Natural killer cell (primary cell): Measurements from ENCODE around the gene IL1RAPL1. TPM values are rescaled to one million over a fixed set of nuclear protein-coding genes. Genes with fewer than 3 reads are reported as not detected.

Source experiments
- ATAC-seq, 3 donors: fragments of 150-1000 bp in 2 of 3; fragments of 200-7000 bp in 1 of 3; cut with Tn5 transposase; 1 replicate in 1 of 3; 2 replicates in 2 of 3; pipeline ENCODE4 v1.10.0; 2021; ENCODE audit warnings: mild to moderate bottlenecking in 2 of 3, moderate library complexity in 2 of 3
- DNase-seq, 2 donors: peaks; one replicate each; pipeline versions ENCODE4 v3.0.0 to v3.0.0-alpha.2; 2013 to 2021; ENCODE audit warnings: mixed read lengths in 1 of 2
- H3K27ac ChIP-seq: one replicate; pipeline ENCODE4 v1.5.1; 2013; ENCODE audit warnings: mild to moderate bottlenecking, low read length
- H3K27me3 ChIP-seq: one replicate; pipeline ENCODE4 v1.6.1; 2013; ENCODE audit warnings: low read length; ENCODE audit not compliant: control insufficient read depth, insufficient read depth
- H3K36me3 ChIP-seq: one replicate; pipeline ENCODE4 v1.6.1; 2013; ENCODE audit warnings: low read length; ENCODE audit not compliant: control insufficient read depth, insufficient read depth
- H3K4me1 ChIP-seq: one replicate; pipeline ENCODE4 v1.6.1; 2013; ENCODE audit warnings: low read length; ENCODE audit not compliant: control insufficient read depth, insufficient read depth
- H3K4me3 ChIP-seq: one replicate; pipeline ENCODE4 v1.5.1; 2013; ENCODE audit warnings: low read length
- H3K9me3 ChIP-seq: one replicate; pipeline ENCODE4 v1.6.1; 2013; ENCODE audit warnings: low read length; ENCODE audit not compliant: control insufficient read depth, insufficient read depth
- H3K27ac Mint-ChIP-seq, 2 donors: one replicate each; pipeline ENCODE4 v1.8.0; 2022; ENCODE audit warnings: mild to moderate bottlenecking in 2 of 2, mixed read lengths in 2 of 2, moderate library complexity in 1 of 2
- H3K27me3 Mint-ChIP-seq, 2 donors: one replicate each; pipeline ENCODE4 v1.8.0; 2022; ENCODE audit warnings: low read depth in 2 of 2, mixed read lengths in 2 of 2
- H3K36me3 Mint-ChIP-seq: one replicate; pipeline ENCODE4 v1.8.0; 2022; ENCODE audit warnings: mixed read lengths
- H3K4me1 Mint-ChIP-seq, 2 donors: one replicate each; pipeline ENCODE4 v1.8.0; 2022; ENCODE audit warnings: mixed read lengths in 2 of 2
- H3K4me3 Mint-ChIP-seq: one replicate; pipeline ENCODE4 v1.8.0; 2022; ENCODE audit warnings: mild to moderate bottlenecking, moderate library complexity, mixed read lengths
- H3K9me3 Mint-ChIP-seq, 2 donors: one replicate each; pipeline ENCODE4 v1.8.0; 2022; ENCODE audit warnings: mixed read lengths in 2 of 2
- WGBS: methylation state at CpG from one replicate; pipeline ENCODE4 v1.1.7; 2013; ENCODE audit warnings: missing lambda C conversion rate; ENCODE audit not compliant: insufficient coverage; 5-methylcytosine and 5-hydroxymethylcytosine counted together
- intact Hi-C: fragments of 100-400 bp; cut with micrococcal nuclease; formaldehyde crosslinking; loops from one replicate; pipeline ENCODE4 v1.14.2; 2022
- total RNA-seq, 4 donors: library from RNA; stranded (reverse); fragments of 120-200 nt in 1 of 4; gene quantifications; one replicate each; pipeline versions ENCODE4 v1.2.3 to v1.2.4, GENCODE V29; 2013 to 2022
- TF ChIP-seq, protein P1 (sequence below): fragments of 200-600 bp; IDR thresholded peaks from one replicate; pipeline ENCODE4 v1.8.0; 2022; ENCODE audit warnings: antibody characterized with exemption

IL1RAPL1 gene
- total RNA-seq, 3 donors from 2014 or later (not counting 1 experiment from before 2014, with no cell fraction given) = not detected

DNA sequence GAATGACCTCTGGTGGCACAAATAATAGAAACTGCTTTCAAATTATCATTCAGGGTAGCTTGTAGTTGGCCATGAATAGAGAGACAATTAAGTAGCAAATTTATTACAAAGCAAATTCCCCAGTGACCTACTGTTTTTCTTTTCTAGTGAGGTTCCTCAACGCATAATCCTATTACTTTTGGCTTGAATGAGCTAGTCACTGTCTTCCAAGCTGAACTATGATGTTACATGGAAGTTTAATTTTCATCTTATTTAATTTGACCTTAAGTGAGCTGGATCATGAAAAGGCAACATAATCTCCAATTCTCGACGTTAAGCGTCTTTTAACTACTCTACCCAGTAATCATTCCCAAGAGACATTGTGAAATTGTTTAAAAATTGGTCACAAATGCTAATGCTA is 1280.7 kb downstream of the IL1RAPL1 start:
- Histone ChIP-seq H3K27ac (no peak overlapping the region), H3K4me1 (no peaks in the 10 kb centered on the region), H3K4me3 (no peak overlapping the region), H3K36me3 (no peaks in the 10 kb centered on the region), H3K27me3 (no peaks in the 10 kb centered on the region), H3K9me3 (no peaks in the 10 kb centered on the region)
- no peaks in the 10 kb centered on the region for H3K36me3 Mint-ChIP-seq
- no peaks in the 10 kb centered on the region for H3K27me3 Mint-ChIP-seq
- 100% methylated on average over 1 of the region's 4 CpGs for WGBS
- H3K4me3 Mint-ChIP-seq = no peak overlapping the region
- no peaks in the 10 kb centered on the region for H3K4me1 Mint-ChIP-seq
- intact Hi-C loops = no loop called here
- ATAC-seq (no peak), DNase-seq (no peak)
- TF ChIP-seq, protein P1, sequence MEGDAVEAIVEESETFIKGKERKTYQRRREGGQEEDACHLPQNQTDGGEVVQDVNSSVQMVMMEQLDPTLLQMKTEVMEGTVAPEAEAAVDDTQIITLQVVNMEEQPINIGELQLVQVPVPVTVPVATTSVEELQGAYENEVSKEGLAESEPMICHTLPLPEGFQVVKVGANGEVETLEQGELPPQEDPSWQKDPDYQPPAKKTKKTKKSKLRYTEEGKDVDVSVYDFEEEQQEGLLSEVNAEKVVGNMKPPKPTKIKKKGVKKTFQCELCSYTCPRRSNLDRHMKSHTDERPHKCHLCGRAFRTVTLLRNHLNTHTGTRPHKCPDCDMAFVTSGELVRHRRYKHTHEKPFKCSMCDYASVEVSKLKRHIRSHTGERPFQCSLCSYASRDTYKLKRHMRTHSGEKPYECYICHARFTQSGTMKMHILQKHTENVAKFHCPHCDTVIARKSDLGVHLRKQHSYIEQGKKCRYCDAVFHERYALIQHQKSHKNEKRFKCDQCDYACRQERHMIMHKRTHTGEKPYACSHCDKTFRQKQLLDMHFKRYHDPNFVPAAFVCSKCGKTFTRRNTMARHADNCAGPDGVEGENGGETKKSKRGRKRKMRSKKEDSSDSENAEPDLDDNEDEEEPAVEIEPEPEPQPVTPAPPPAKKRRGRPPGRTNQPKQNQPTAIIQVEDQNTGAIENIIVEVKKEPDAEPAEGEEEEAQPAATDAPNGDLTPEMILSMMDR = no peak
- H3K9me3 Mint-ChIP-seq = peaks cover 0 to 4% of the 10 kb centered on the region in 2 donors
- no peak overlapping the region for H3K27ac Mint-ChIP-seq

GRCh38 chrX:29869837-29870236 is 1282.6 kb downstream of the IL1RAPL1 start:
- Mint-ChIP-seq H3K9me3 (peaks cover 4 to 7% of the 10 kb centered on the region in 2 donors), H3K27me3 (no peaks in the 10 kb centered on the region), H3K27ac (no peak overlapping the region), H3K36me3 (no peaks in the 10 kb centered on the region), H3K4me1 (no peaks in the 10 kb centered on the region), H3K4me3 (no peak overlapping the region)
- 82% methylated on average over 1 of the region's 1 CpG for WGBS
- Histone ChIP-seq H3K4me1 (no peaks in the 10 kb centered on the region), H3K9me3 (no peaks in the 10 kb centered on the region), H3K4me3 (no peak overlapping the region), H3K36me3 (no peaks in the 10 kb centered on the region), H3K27ac (no peak overlapping the region), H3K27me3 (no peaks in the 10 kb centered on the region)
- DNase-seq = no peak
- intact Hi-C loops = no loop called here
- no peak for ATAC-seq
- TF ChIP-seq, protein P1 = no peak

DNA sequence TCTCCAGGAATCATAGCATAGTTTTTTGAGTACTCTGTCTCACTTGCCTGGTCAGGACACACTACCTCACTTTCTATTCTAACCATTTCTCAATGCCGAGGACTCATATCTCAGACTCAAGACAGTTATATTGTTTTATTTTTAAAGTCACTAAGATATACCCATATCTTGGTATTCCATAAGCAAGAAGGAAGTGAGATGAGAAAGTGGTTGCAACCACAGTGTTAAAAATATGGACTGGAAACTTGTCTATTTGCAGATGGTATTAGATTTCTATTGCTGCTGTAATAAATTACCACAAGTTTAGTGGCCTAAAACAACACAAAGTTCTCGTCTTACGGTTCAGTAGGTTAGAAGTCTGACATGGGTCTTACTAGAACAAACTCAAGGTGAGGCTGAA is 1283.4 kb downstream of the IL1RAPL1 start:
- TF ChIP-seq, protein P1 = no peak
- H3K4me3 ChIP-seq = no peak overlapping the region
- ATAC-seq (no peak), DNase-seq (no peak)
- no peaks in the 10 kb centered on the region for H3K4me1 ChIP-seq
- H3K27ac ChIP-seq = no peak overlapping the region
- no peaks in the 10 kb centered on the region for H3K27me3 ChIP-seq
- Mint-ChIP-seq H3K27ac (no peak overlapping the region), H3K36me3 (no peaks in the 10 kb centered on the region), H3K4me3 (no peak overlapping the region), H3K9me3 (peaks cover 4 to 7% of the 10 kb centered on the region in 2 donors), H3K27me3 (no peaks in the 10 kb centered on the region), H3K4me1 (no peaks in the 10 kb centered on the region)
- H3K9me3 ChIP-seq = no peaks in the 10 kb centered on the region
- no CpG with 5 or more reads among the region's 3 CpGs for WGBS
- intact Hi-C loops = no loop called here
- H3K36me3 ChIP-seq = no peaks in the 10 kb centered on the region

DNA sequence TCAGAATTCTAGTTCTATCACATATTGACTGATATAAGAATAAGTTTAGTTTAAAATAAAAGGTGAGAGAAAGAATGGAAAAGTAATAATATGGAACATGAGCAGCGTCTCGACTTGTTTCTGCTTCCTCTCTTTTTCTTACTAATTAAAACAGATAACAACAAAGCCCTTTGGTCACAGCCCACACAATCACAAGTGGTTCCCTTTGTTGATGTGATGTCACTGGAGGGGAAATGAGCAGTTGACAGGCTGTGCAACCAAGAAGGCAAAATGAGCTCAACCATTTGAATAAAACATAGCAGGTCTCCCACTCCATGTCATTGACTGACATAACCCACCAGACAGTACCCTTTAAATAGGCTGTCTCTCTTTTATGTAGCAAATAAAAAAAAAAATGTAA is 1285.6 kb downstream of the IL1RAPL1 start:
- Mint-ChIP-seq H3K36me3 (no peaks in the 10 kb centered on the region), H3K4me1 (no peaks in the 10 kb centered on the region), H3K27me3 (no peaks in the 10 kb centered on the region), H3K4me3 (no peak overlapping the region), H3K9me3 (peaks cover 7% of the 10 kb centered on the region in 2 donors), H3K27ac (no peak overlapping the region)
- Histone ChIP-seq H3K27ac (no peak overlapping the region), H3K4me1 (no peaks in the 10 kb centered on the region), H3K27me3 (no peaks in the 10 kb centered on the region), H3K36me3 (no peaks in the 10 kb centered on the region), H3K4me3 (no peak overlapping the region), H3K9me3 (no peaks in the 10 kb centered on the region)
- intact Hi-C loops = no loop called here
- DNase-seq (no peak), ATAC-seq (no peak)
- WGBS = no CpG with 5 or more reads among the region's 2 CpGs
- TF ChIP-seq, protein P1 = no peak
